H1 (cell line): ENCODE data around the gene TOMT. TPM values are rescaled to one million over a fixed set of nuclear protein-coding genes. Genes with fewer than 3 reads are reported as not detected.

ENCODE experiments used
- CTCF ChIA-PET: fragments of 300-600 bp; sonication (Branson Sonifier 250); formaldehyde crosslinking; loops from one replicate; lab custom pipeline; 2021; ENCODE audit not compliant: partially characterized antibody; lab: Charles Lee
- POLR2A ChIA-PET: fragments of 300-600 bp; sonication (Branson Sonifier 250); formaldehyde crosslinking; loops from one replicate; lab custom pipeline; 2021; ENCODE audit warnings: inconsistent platforms; ENCODE audit not compliant: partially characterized antibody; lab: Charles Lee
- DNase-seq, 2 experiments: peaks; one replicate each; pipeline versions ENCODE4 v3.0.0 to v3.0.0-alpha.2; 2010 to 2022; ENCODE audit warnings: low spot score in 2 of 2, low read depth in 1 of 2, mixed read lengths in 1 of 2
- FAIRE-seq: peaks from 2 replicates; lab custom pipeline; 2011; peaks lifted over from hg19 to GRCh38; lab: Jason Lieb, UNC
- H2AFZ ChIP-seq: 2 replicates; pipeline ENCODE4 v1.8.1; 2012; ENCODE audit warnings: low read length, inconsistent platforms
- H2AK5ac ChIP-seq: 2 replicates; pipeline ENCODE4 v1.6.1; 2013; ENCODE audit warnings: low read depth, low read length
- H2BK120ac ChIP-seq: replicated peaks from 2 replicates; pipeline ENCODE3; 2013; ENCODE audit warnings: low read depth, low read length, inconsistent platforms
- H2BK12ac ChIP-seq: 2 replicates; pipeline ENCODE4 v1.6.1; 2013; ENCODE audit warnings: low read depth, low read length
- H2BK15ac ChIP-seq: 2 replicates; pipeline ENCODE4 v1.6.1; 2013; ENCODE audit warnings: low read length
- H2BK20ac ChIP-seq: 2 replicates; pipeline ENCODE4 v1.6.1; 2013; ENCODE audit warnings: low read length
- H2BK5ac ChIP-seq: 2 replicates; pipeline ENCODE4 v1.6.1; 2013; ENCODE audit warnings: low read depth, low read length
- H3K14ac ChIP-seq: 2 replicates; pipeline ENCODE4 v1.6.1; 2013; ENCODE audit warnings: inconsistent platforms; ENCODE audit not compliant: insufficient read length
- H3K18ac ChIP-seq: 2 replicates; pipeline ENCODE4 v1.6.1; 2013; ENCODE audit warnings: low read length; ENCODE audit errors: extremely low read depth
- H3K23ac ChIP-seq: 2 replicates; pipeline ENCODE4 v1.6.1; 2013; ENCODE audit warnings: inconsistent platforms; ENCODE audit not compliant: insufficient read length
- H3K23me2 ChIP-seq: 2 replicates; pipeline ENCODE4 v1.6.1; 2013; ENCODE audit warnings: low read depth, low read length
- H3K27ac ChIP-seq: 2 replicates; pipeline ENCODE4 v1.6.1; 2011; ENCODE audit warnings: low read depth, low read length, inconsistent platforms
- H3K27me3 ChIP-seq, 4 experiments: replicated peaks in 1 of 4; 1 replicate in 1 of 4; 2 replicates in 3 of 4; pipeline versions ENCODE4 v1.6.1 to v1.8.1; 2011 to 2013; ENCODE audit warnings: low read length in 3 of 4, mild to moderate bottlenecking in 3 of 4, inconsistent platforms in 2 of 4, mixed read lengths in 2 of 4, moderate library complexity in 1 of 4; ENCODE audit not compliant: control insufficient read depth in 3 of 4, insufficient read depth in 3 of 4; ENCODE audit errors: extremely low read depth in 1 of 4
- H3K36me3 ChIP-seq, 4 experiments: 2 replicates each; pipeline versions ENCODE4 v1.6.1 to v1.8.1; 2011 to 2013; ENCODE audit warnings: mild to moderate bottlenecking in 4 of 4, low read length in 3 of 4, moderate library complexity in 2 of 4, control low read depth in 1 of 4, inconsistent platforms in 1 of 4; ENCODE audit not compliant: insufficient read depth in 4 of 4, control insufficient read depth in 2 of 4
- H3K4ac ChIP-seq: replicated peaks from 2 replicates; pipeline ENCODE3; 2013; ENCODE audit warnings: low read length, low read depth, mixed read lengths, inconsistent platforms; ENCODE audit not compliant: insufficient read length
- H3K4me1 ChIP-seq, 4 experiments: replicated peaks in 1 of 4; 1 replicate in 1 of 4; 2 replicates in 3 of 4; pipeline versions ENCODE4 v1.6.1 to v1.8.1; 2011 to 2013; ENCODE audit warnings: low read length in 3 of 4, inconsistent platforms in 2 of 4, mixed read lengths in 1 of 4; ENCODE audit not compliant: insufficient read depth in 4 of 4, control insufficient read depth in 3 of 4
- H3K4me2 ChIP-seq, 2 experiments: 2 replicates each; pipeline versions ENCODE4 v1.6.1 to v1.8.1; 2011 to 2013; ENCODE audit warnings: low read depth in 2 of 2, low read length in 2 of 2, control low read depth in 1 of 2, inconsistent platforms in 1 of 2, mild to moderate bottlenecking in 1 of 2; ENCODE audit not compliant: insufficient read depth in 1 of 2
- H3K4me3 ChIP-seq, 4 experiments: fragments of 200-600, 300-600 bp in 1 of 4; sonication (generic), shearing (Covaris generic), sonication (Bioruptor Twin) in 1 of 4; 2 replicates each; pipeline versions ENCODE4 v1.5.1 to v1.8.1; 2011 to 2016; ENCODE audit warnings: low read length in 4 of 4, low read depth in 3 of 4, control low read depth in 2 of 4, inconsistent platforms in 2 of 4, mild to moderate bottlenecking in 2 of 4, mixed read lengths in 1 of 4, moderate library complexity in 1 of 4; ENCODE audit not compliant: insufficient read depth in 2 of 4; ENCODE audit errors: extremely low read depth in 1 of 4
- H3K56ac ChIP-seq: replicated peaks from 2 replicates; pipeline ENCODE3; 2013; ENCODE audit warnings: low read depth, mild to moderate bottlenecking, mixed read lengths, low read length, inconsistent platforms; ENCODE audit not compliant: insufficient read length
- H3K79me1 ChIP-seq: 2 replicates; pipeline ENCODE4 v1.6.1; 2013; ENCODE audit warnings: low read depth, low read length, control low read depth
- H3K79me2 ChIP-seq, 2 experiments: 2 replicates each; pipeline versions ENCODE4 v1.6.1 to v1.8.1; 2012 to 2013; ENCODE audit warnings: low read length in 2 of 2, mild to moderate bottlenecking in 2 of 2, inconsistent platforms in 1 of 2; ENCODE audit not compliant: insufficient read depth in 2 of 2, control insufficient read depth in 1 of 2
- H3K9ac ChIP-seq, 4 experiments: replicated peaks in 1 of 4; 1 replicate in 1 of 4; 2 replicates in 3 of 4; pipeline versions ENCODE4 v1.6.1 to v1.8.1; 2011 to 2013; ENCODE audit warnings: low read depth in 3 of 4, low read length in 3 of 4, control low read depth in 2 of 4, mild to moderate bottlenecking in 2 of 4, moderate library complexity in 2 of 4, inconsistent platforms in 1 of 4; ENCODE audit errors: extremely low read depth in 1 of 4
- H3K9me3 ChIP-seq, 2 experiments: 2 replicates each; pipeline versions ENCODE4 v1.6.1 to v1.8.1; 2012 to 2013; ENCODE audit warnings: mild to moderate bottlenecking in 2 of 2, moderate library complexity in 2 of 2, control low read depth in 1 of 2, inconsistent platforms in 1 of 2, low read depth in 1 of 2, low read length in 1 of 2, mixed read lengths in 1 of 2; ENCODE audit not compliant: insufficient read depth in 2 of 2
- H4K20me1 ChIP-seq, 2 experiments: replicated peaks in 1 of 2; 2 replicates each; pipeline versions ENCODE3 to v1.8.1; 2011 to 2013; ENCODE audit warnings: inconsistent platforms in 2 of 2, low read length in 2 of 2, mild to moderate bottlenecking in 1 of 2; ENCODE audit not compliant: insufficient read depth in 2 of 2, control insufficient read depth in 1 of 2
- H4K5ac ChIP-seq: 2 replicates; pipeline ENCODE4 v1.6.1; 2013; ENCODE audit warnings: low read length, low read depth, mixed read lengths, inconsistent platforms; ENCODE audit not compliant: insufficient read length
- H4K8ac ChIP-seq: 2 replicates; pipeline ENCODE4 v1.8.0; 2013; ENCODE audit warnings: mild to moderate bottlenecking, moderate library complexity, low read length, inconsistent platforms; ENCODE audit not compliant: insufficient read depth; ENCODE audit errors: extremely low read depth
- H4K91ac ChIP-seq: replicated peaks from 2 replicates; pipeline ENCODE3; 2013; ENCODE audit warnings: low read length, mixed read lengths, inconsistent platforms; ENCODE audit not compliant: insufficient read length
- CHD1 ChIP-seq: IDR thresholded peaks from 2 replicates; pipeline ENCODE4 v1.6.1; 2012; ENCODE audit warnings: low read depth, low read length, improper control_type of control experiment
- CTBP2 ChIP-seq: IDR thresholded peaks from 2 replicates; pipeline ENCODE4 v1.7.0; 2011; ENCODE audit warnings: borderline replicate concordance, mild to moderate bottlenecking, moderate library complexity, mixed read lengths, low read length; ENCODE audit not compliant: insufficient read depth, insufficient read length
- HDAC6 ChIP-seq: IDR thresholded peaks from one replicate; pipeline ENCODE4 v1.7.1; 2012; ENCODE audit warnings: low read depth, mild to moderate bottlenecking, inconsistent platforms, low read length, moderate library complexity
- WGBS, 2 experiments: shearing (Covaris generic) in 1 of 2; methylation state at CpG; one replicate each; pipeline versions ENCODE4 v1.1.6 to v1.1.7; 2013 to 2015; ENCODE audit warnings: low lambda C conversion rate in 2 of 2, mixed read lengths in 2 of 2, inconsistent platforms in 1 of 2, low coverage in 1 of 2, missing lambda C conversion rate in 1 of 2; ENCODE audit not compliant: insufficient replicate concordance in 2 of 2, insufficient coverage in 1 of 2, insufficient read length in 1 of 2; ENCODE audit errors: extremely low coverage in 1 of 2, missing lambda C conversion rate in 1 of 2; 5-methylcytosine and 5-hydroxymethylcytosine counted together
- polyA plus RNA-seq, 7 experiments: library from polyadenylated mRNA; depleted of rRNA in 3 of 7; stranded (reverse) in 5 of 7; unstranded in 2 of 7; fragments of >200 nt in 5 of 7; fragments of 200-250 nt in 2 of 7; gene quantifications; 1 replicate in 5 of 7; 2 replicates in 1 of 7; 4 replicates in 1 of 7; pipeline versions ENCODE4 v1.2.1 to v1.2.3, GENCODE V29; 2011 to 2013; ENCODE audit warnings: missing spikeins in 2 of 7, mixed read lengths in 2 of 7
- total RNA-seq: library from RNA; stranded (reverse); fragmentation: NEBNext Ultra II Directional; extraction: Animal tissue kit (Norgen Biotek cat#: 25700); gene quantifications from 2 replicates; pipeline ENCODE4 v1.2.1, GENCODE V29; 2021

Gene TOMT
- total and polyA plus RNA-seq, 2 of the 8 experiments (the other 6 are each of a cell fraction or from before 2014, with no cell fraction given), result 0.11 TPM; not detected in 1

DNA sequence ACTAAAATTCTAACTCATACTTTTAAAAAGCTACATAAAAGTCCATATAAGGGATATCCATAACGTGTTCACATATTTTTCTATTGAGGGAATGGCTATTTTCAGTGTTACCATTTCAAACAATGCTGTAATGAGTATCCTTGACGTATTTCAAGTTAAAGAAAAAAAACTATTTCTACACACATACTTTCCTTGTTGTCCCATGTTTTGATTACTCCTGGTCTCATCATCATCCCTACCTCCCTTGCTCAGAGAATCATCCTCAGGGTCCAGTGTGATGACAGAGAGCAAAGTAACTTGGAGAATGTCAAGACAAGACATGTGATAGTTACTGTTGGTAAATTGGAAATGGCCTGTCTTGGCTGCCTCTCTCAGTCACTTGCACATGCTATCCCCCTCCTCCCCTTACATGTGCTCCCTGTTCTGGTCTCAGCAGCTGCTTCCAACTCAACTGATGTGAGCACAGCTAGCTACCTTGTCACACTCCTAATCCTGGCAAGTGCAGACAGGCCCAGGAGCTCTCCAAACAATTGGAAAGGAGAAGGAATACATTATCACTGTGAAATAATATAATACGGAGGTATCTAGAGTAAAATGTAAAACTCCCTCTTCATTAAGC is 47.2 kb upstream of the TOMT start:
- Histone ChIP-seq H3K4me1 (no peaks in the 10 kb centered on the region; a peak in 1 of 7 replicates), H3K14ac (no peak overlapping the region), H3K27ac (no peak overlapping the region), H4K5ac (no peak overlapping the region), H3K9ac (no peak overlapping the region), H3K18ac (no peak overlapping the region), H3K4me3 (no peak overlapping the region), H2BK20ac (no peak overlapping the region), H4K91ac (no peak overlapping the region), H2BK15ac (no peak overlapping the region), H4K8ac (no peak overlapping the region), H2BK12ac (no peak overlapping the region), H3K36me3 (peaks cover 0 to 6% (median 2%) of the 10 kb centered on the region in 4 experiments; a peak in 3 of 8 replicates), H3K79me1 (no peaks in the 10 kb centered on the region; the same call in 1 of the 2 replicates), H3K4me2 (no peak overlapping the region), H2AK5ac (no peak overlapping the region; the same call in 1 of the 2 replicates), H3K9me3 (no peaks in the 10 kb centered on the region), H3K23ac (no peak overlapping the region), H3K27me3 (no peaks in the 10 kb centered on the region), H3K23me2 (no peaks in the 10 kb centered on the region), H2AFZ (no peak overlapping the region), H3K4ac (no peak overlapping the region), H3K79me2 (peaks cover 0 to 37% of the 10 kb centered on the region in 2 experiments; a peak in 3 of 4 replicates), H4K20me1 (peaks cover under 1 to 6% of the 10 kb centered on the region in 2 experiments), H3K56ac (no peak overlapping the region), H2BK5ac (no peak overlapping the region), H2BK120ac (no peak overlapping the region)
- CTCF ChIA-PET, result interaction anchor here (1.2 to 1.9 kb wide), 3 partner anchors 20 to 33 kb away, joined by 3 to 10 read pairs (median 6); no protein-coding TSS in a partner anchor
- no peak for TF ChIP-seq HDAC6
- TF ChIP-seq CHD1, result no peak
- no peak for TF ChIP-seq CTBP2
- WGBS, 2 experiments, result 93% methylated on average over 3 of the region's 3 CpGs; no CpG with 5 or more reads in 1 of the 2 experiments
- DNase-seq (no peak), FAIRE-seq (no peak)
- POLR2A ChIA-PET, result interaction anchor here (0.9 to 1.7 kb wide), 3 partner anchors 8 to 148 kb away, joined by 3 to 9 read pairs (median 4); no protein-coding TSS in a partner anchor
